GM23338 (cell line): Measurements from ENCODE around the gene PARVB. TPM values are rescaled to one million over a fixed set of nuclear protein-coding genes. Genes with fewer than 3 reads are reported as not detected.

Experiments
- ATAC-seq: fragments of 200-7000 bp; cut with Tn5 transposase; 3 replicates; pipeline ENCODE4 v1.9.1; 2020
- DNase-seq: peaks from one replicate; pipeline ENCODE4 v3.0.0-alpha.2; 2015; ENCODE audit warnings: low spot score
- H2AFZ ChIP-seq: fragments of 200-600 bp; sonication (generic); 2 replicates; pipeline ENCODE4 v1.8.0; 2016; ENCODE audit warnings: antibody characterized with exemption, mild to moderate bottlenecking, moderate library complexity
- H3F3A ChIP-seq: fragments of 200-600 bp; sonication (generic); replicated peaks from 2 replicates; pipeline ENCODE4 v1.8.0; 2017; ENCODE audit warnings: antibody characterized with exemption, mixed run types, low read depth
- H3K27ac ChIP-seq: fragments of 200-600 bp; sonication (generic); 2 replicates; pipeline ENCODE4 v1.6.1; 2016; ENCODE audit warnings: low read depth
- H3K27me3 ChIP-seq: fragments of 200-600 bp; sonication (generic); 2 replicates; pipeline ENCODE4 v1.8.0; 2016; ENCODE audit warnings: mild to moderate bottlenecking, mixed run types, moderate library complexity; ENCODE audit not compliant: insufficient read depth
- H3K36me3 ChIP-seq: fragments of 200-600 bp; sonication (generic); 2 replicates; pipeline ENCODE4 v1.8.0; 2016; ENCODE audit warnings: mild to moderate bottlenecking; ENCODE audit not compliant: insufficient read depth
- H3K4me1 ChIP-seq: fragments of 200-600 bp; sonication (generic); 2 replicates; pipeline ENCODE4 v1.8.0; 2016; ENCODE audit warnings: mild to moderate bottlenecking, moderate library complexity; ENCODE audit not compliant: insufficient read depth
- H3K4me2 ChIP-seq: fragments of 200-600 bp; sonication (generic); 2 replicates; pipeline ENCODE4 v1.7.1; 2017; ENCODE audit warnings: mixed run types
- H3K4me3 ChIP-seq: fragments of 200-600 bp; sonication (generic); 2 replicates; pipeline ENCODE4 v1.6.1; 2016; ENCODE audit warnings: mixed run types
- H3K79me2 ChIP-seq: fragments of 200-600 bp; sonication (generic); replicated peaks from 2 replicates; pipeline ENCODE4 v1.8.0; 2017; ENCODE audit warnings: mild to moderate bottlenecking; ENCODE audit not compliant: insufficient read depth
- H3K9me2 ChIP-seq: fragments of 200-600 bp; sonication (generic); 2 replicates; pipeline ENCODE4 v1.8.0; 2017; ENCODE audit not compliant: insufficient read depth
- H4K20me1 ChIP-seq: fragments of 200-600 bp; sonication (generic); replicated peaks from 2 replicates; pipeline ENCODE4 v1.8.0; 2017; ENCODE audit warnings: mild to moderate bottlenecking; ENCODE audit not compliant: insufficient read depth
- H3K27ac Mint-ChIP-seq: 2 replicates; pipeline ENCODE4 v1.8.0; 2020; ENCODE audit warnings: inconsistent platforms, mild to moderate bottlenecking, moderate library complexity, mixed read lengths
- H3K27me3 Mint-ChIP-seq: 3 replicates; pipeline ENCODE4 v1.8.0; 2022; ENCODE audit warnings: low read depth, mild to moderate bottlenecking, moderate library complexity, mixed read lengths, inconsistent platforms; ENCODE audit not compliant: insufficient read depth, poor library complexity
- H3K36me3 Mint-ChIP-seq: 3 replicates; pipeline ENCODE4 v1.8.0; 2021; ENCODE audit warnings: low read depth, mild to moderate bottlenecking, inconsistent platforms, moderate library complexity, mixed read lengths
- H3K4me1 Mint-ChIP-seq: 3 replicates; pipeline ENCODE4 v1.8.0; 2020; ENCODE audit warnings: mild to moderate bottlenecking, inconsistent platforms, mixed read lengths
- H3K4me3 Mint-ChIP-seq: 3 replicates; pipeline ENCODE4 v1.8.0; 2021; ENCODE audit warnings: moderate library complexity, mild to moderate bottlenecking, inconsistent platforms, mixed read lengths
- H3K9me3 Mint-ChIP-seq: 3 replicates; pipeline ENCODE4 v1.8.0; 2020; ENCODE audit warnings: moderate library complexity, mild to moderate bottlenecking, inconsistent platforms, mixed read lengths
- CREB1 ChIP-seq: fragments of 250-450 bp; sonication (Bioruptor Pico); IDR thresholded peaks from 2 replicates; pipeline ENCODE4 v1.5.0; 2020; ENCODE audit warnings: low read depth, mild to moderate bottlenecking, moderate library complexity
- CTCF ChIP-seq, 2 experiments: fragments of 200-600 bp in 1 of 2; sonication (generic) in 1 of 2; conservative IDR thresholded peaks; 2 replicates each; pipeline versions ENCODE4 v1.5.1 to v1.6.1; 2016 to 2017; ENCODE audit warnings: antibody characterized with exemption in 2 of 2, low read depth in 2 of 2, mild to moderate bottlenecking in 2 of 2, moderate library complexity in 1 of 2
- ETS1 ChIP-seq: IDR thresholded peaks from 2 replicates; pipeline ENCODE4 v1.6.1; 2016; ENCODE audit warnings: antibody characterized with exemption
- EZH2 ChIP-seq: fragments of 200-600 bp; sonication (generic); IDR thresholded peaks from one replicate; pipeline ENCODE4 v1.8.0; 2017; ENCODE audit warnings: antibody characterized with exemption, mild to moderate bottlenecking, low read depth; ENCODE audit not compliant: unreplicated experiment
- EZH2phosphoT487 ChIP-seq: fragments of 200-600 bp; sonication (generic); IDR thresholded peaks from one replicate; pipeline ENCODE4 v1.8.1; 2018; ENCODE audit warnings: antibody characterized with exemption; ENCODE audit not compliant: unreplicated experiment
- JUNB ChIP-seq: IDR thresholded peaks from one replicate; pipeline ENCODE4 v1.6.1; 2016; ENCODE audit warnings: antibody characterized with exemption; ENCODE audit not compliant: unreplicated experiment
- NANOG ChIP-seq: IDR thresholded peaks from 2 replicates; pipeline ENCODE4 v1.6.1; 2016; ENCODE audit warnings: antibody characterized with exemption, borderline replicate concordance
- POLR2AphosphoS5 ChIP-seq: IDR thresholded peaks from 2 replicates; pipeline ENCODE4 v1.6.1; 2016; ENCODE audit warnings: antibody characterized with exemption, low read depth
- REST ChIP-seq: IDR thresholded peaks from one replicate; pipeline ENCODE4 v1.6.1; 2018; ENCODE audit warnings: antibody characterized with exemption; ENCODE audit not compliant: unreplicated experiment
- STAT1 ChIP-seq: IDR thresholded peaks from one replicate; pipeline ENCODE4 v1.6.1; 2016; ENCODE audit warnings: antibody characterized with exemption; ENCODE audit not compliant: unreplicated experiment
- ZNF114 ChIP-seq: fragments of 250-450 bp; sonication (Bioruptor Pico); IDR thresholded peaks from 2 replicates; pipeline ENCODE4 v1.5.0; 2020; ENCODE audit warnings: mild to moderate bottlenecking, moderate library complexity
- ZNF331 ChIP-seq: fragments of 250-450 bp; sonication (Bioruptor Pico); IDR thresholded peaks from 2 replicates; pipeline ENCODE4 v1.5.0; 2020; ENCODE audit warnings: low read depth, mild to moderate bottlenecking, moderate library complexity
- ZNF462 ChIP-seq: fragments of 250-450 bp; sonication (Bioruptor Pico); IDR thresholded peaks from 2 replicates; pipeline ENCODE4 v1.5.0; 2020; ENCODE audit warnings: mild to moderate bottlenecking, moderate library complexity
- polyA plus RNA-seq: library from polyadenylated mRNA; unstranded; fragments of >200 nt; fragmentation: Nextera tagmentation; extraction: Ambion mirVana; gene quantifications from 2 replicates; pipeline ENCODE4 v1.2.1, GENCODE V29; 2016
- total RNA-seq: library from RNA; depleted of rRNA; stranded (reverse); fragments of >200 nt; shearing (Covaris generic); gene quantifications from 2 replicates; pipeline ENCODE4 v1.2.3, GENCODE V29; 2014

The PARVB gene
- total and polyA plus RNA-seq, 2 experiments from 2014 or later = 4.3 to 7.7 TPM

GRCh38 chr22:44012162-44012561 is 11.9 kb upstream of the PARVB start:
- no peaks in the 10 kb centered on the region for H4K20me1 ChIP-seq
- H3K27me3 Mint-ChIP-seq = peaks cover 2% of the 10 kb centered on the region

More at GRCh38 chr22:44012162-44012561, 11.9 kb upstream of the PARVB start:
- Histone ChIP-seq H3K4me1 (no peaks in the 10 kb centered on the region), H3K27ac (no peak overlapping the region), H3K4me2 (no peak overlapping the region), H3K36me3 (no peaks in the 10 kb centered on the region), H3K27me3 (no peaks in the 10 kb centered on the region), H3F3A (no peaks in the 10 kb centered on the region), H3K9me2 (no peaks in the 10 kb centered on the region), H3K79me2 (no peaks in the 10 kb centered on the region), H2AFZ (no peak overlapping the region), H3K4me3 (no peak overlapping the region)
- Mint-ChIP-seq H3K27ac (no peak overlapping the region), H3K36me3 (no peaks in the 10 kb centered on the region), H3K4me3 (no peak overlapping the region), H3K4me1 (no peaks in the 10 kb centered on the region; the same call in 2 of the 3 replicates), H3K9me3 (no peaks in the 10 kb centered on the region)
- ATAC-seq = no peak
- DNase-seq = no peak
- TF ChIP-seq ETS1 = no peak
- no peak for TF ChIP-seq EZH2phosphoT487
- no peak for TF ChIP-seq POLR2AphosphoS5
- TF ChIP-seq REST = no peak
- TF ChIP-seq CTCF (conservative IDR thresholded peaks at IDR 0.05; ENCODE audit: low read depth in 2 of 2) = no peak
- no peak for TF ChIP-seq ZNF331 (CRISPR knock-in tag)
- no peak for TF ChIP-seq ZNF462 (CRISPR knock-in tag)
- TF ChIP-seq ZNF114 = no peak
- TF ChIP-seq EZH2 = no peak
- TF ChIP-seq JUNB = no peak
- TF ChIP-seq NANOG = no peak
- TF ChIP-seq STAT1 = no peak
- TF ChIP-seq CREB1 (CRISPR knock-in tag) = no peak
